ENCODE results near the gene ZP4. TPM values are rescaled to one million over a fixed set of nuclear protein-coding genes. Genes with fewer than 3 reads are reported as not detected.

ZP4 gene
- total and polyA plus RNA-seq, 2 of the 13 experiments (the other 11 are each of a cell fraction or from before 2014, with no cell fraction given): not detected

DNA sequence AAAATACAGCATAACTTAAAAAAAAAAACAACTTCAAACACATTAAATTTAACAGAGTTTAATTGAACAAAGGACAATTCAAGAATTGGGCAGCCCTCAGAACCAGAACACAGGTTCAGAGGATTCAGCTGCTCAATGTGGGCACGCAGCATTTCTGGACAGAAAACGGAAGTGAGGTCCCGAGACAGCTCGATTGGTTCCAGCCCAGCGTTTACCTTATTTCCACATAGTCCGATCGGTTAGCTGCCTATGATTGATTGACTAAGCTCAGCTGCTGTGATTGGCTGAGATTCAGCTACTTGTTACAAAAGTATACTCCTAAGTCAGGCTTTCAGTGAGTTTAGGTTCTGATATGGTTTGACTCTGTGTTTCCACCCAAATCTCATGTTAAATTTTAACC lies 33.3 kb downstream of the ZP4 start:
- ChIA-PET CTCF (ENCODE audit: low intra/inter-chr PET ratio, low total read pairs) (no interaction called here), POLR2A (no interaction called here)
- Histone ChIP-seq H3K9ac (ENCODE audit: insufficient read depth, low read depth, low read length) (no peak overlapping the region), H3K4me3 (replicated peaks in 1 of 3; ENCODE audit: insufficient read depth in 1 of 3, low read depth in 2 of 3, low read length in 3 of 3) (no peak overlapping the region), H4K20me1 (ENCODE audit: insufficient read depth, low read length) (no peaks in the 10 kb centered on the region), H3K27ac (ENCODE audit: extremely low read length, insufficient read depth, low read length) (no peak overlapping the region), H3K4me2 (ENCODE audit: low read depth, low read length) (no peak overlapping the region), H2AFZ (ENCODE audit: low read length) (no peak overlapping the region), H3K4me1 (ENCODE audit: insufficient read depth, low read length) (no peaks in the 10 kb centered on the region), H3K9me3 (ENCODE audit: low read length) (0 out of 2 replicates have a peak, but pooled peaks cover 4% of the 10 kb centered on the region), H3K36me3 (replicated peaks in 1 of 2; ENCODE audit: control insufficient read depth in 1 of 2, insufficient read depth in 2 of 2, low read length in 2 of 2) (no peaks in the 10 kb centered on the region), H3K27me3 (ENCODE audit: control insufficient read depth in 1 of 2, insufficient read depth in 2 of 2, low read length in 2 of 2) (no peaks in the 10 kb centered on the region), H3K79me2 (ENCODE audit: insufficient read depth, low read length) (no peaks in the 10 kb centered on the region)
- no peak for TF ChIP-seq SP1 (IDR thresholded peaks at IDR 0.05)
- no peak for TF ChIP-seq SP1 (CRISPR knock-in tag; IDR thresholded peaks at IDR 0.05)
- TF ChIP-seq CENPT (CRISPR knock-in tag; IDR thresholded peaks at IDR 0.05; ENCODE audit: low read depth): no peak
- TF ChIP-seq AGO1 (IDR thresholded peaks at IDR 0.05; ENCODE audit: low read depth, low read length, poor library complexity, severe bottlenecking): no peak
- TF ChIP-seq RAD21 (CRISPR knock-in tag; IDR thresholded peaks at IDR 0.05): no peak
- TF ChIP-seq SRSF9 (IDR thresholded peaks at IDR 0.05; ENCODE audit: borderline replicate concordance, insufficient read depth, low read depth, low read length, poor library complexity, severe bottlenecking): no peak
- TF ChIP-seq RORA (CRISPR knock-in tag; IDR thresholded peaks at IDR 0.05): no peak
- TF ChIP-seq MIXL1 (CRISPR knock-in tag; IDR thresholded peaks at IDR 0.05): no peak
- 45% methylated on average over 6 of the region's 7 CpGs for WGBS (ENCODE audit: low lambda C conversion rate)
- DNase-seq (ENCODE audit: low spot score) (no peak), ATAC-seq (no peak), FAIRE-seq (no peak)
- no TSS peak for BruUV-seq (replicated peaks)
- in situ Hi-C loops (cut with HindIII; ENCODE audit: extremely low pct_ligation_motif_present, low pct_unique_long_range_greater_than_20kb): no loop called here
- intact Hi-C loops (cut with micrococcal nuclease; ENCODE audit: unreplicated experiment): no loop called here

DNA sequence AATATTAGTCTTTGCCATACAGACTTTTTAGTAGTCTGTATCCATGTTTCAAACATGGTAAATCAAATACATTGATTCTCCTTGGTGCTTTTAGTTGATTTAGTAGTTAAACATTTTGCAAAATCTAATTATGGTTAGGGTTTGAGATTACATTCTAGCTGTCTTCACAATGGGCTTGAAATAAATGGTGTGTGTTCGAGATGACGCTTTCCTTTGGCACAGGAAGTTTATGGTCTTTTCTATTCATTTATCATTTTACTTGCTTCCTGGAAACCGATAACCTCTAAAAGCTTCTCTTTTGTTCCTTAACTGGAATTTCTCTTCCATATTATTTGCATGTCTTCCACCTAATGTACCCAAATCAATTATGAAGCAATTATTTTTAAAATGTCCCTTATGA lies 38.4 kb downstream of the ZP4 start:
- CTCF ChIA-PET (ENCODE audit: low intra/inter-chr PET ratio, low total read pairs): no interaction called here
- FAIRE-seq (no peak), ATAC-seq (no peak)
- TF ChIP-seq, protein P1, sequence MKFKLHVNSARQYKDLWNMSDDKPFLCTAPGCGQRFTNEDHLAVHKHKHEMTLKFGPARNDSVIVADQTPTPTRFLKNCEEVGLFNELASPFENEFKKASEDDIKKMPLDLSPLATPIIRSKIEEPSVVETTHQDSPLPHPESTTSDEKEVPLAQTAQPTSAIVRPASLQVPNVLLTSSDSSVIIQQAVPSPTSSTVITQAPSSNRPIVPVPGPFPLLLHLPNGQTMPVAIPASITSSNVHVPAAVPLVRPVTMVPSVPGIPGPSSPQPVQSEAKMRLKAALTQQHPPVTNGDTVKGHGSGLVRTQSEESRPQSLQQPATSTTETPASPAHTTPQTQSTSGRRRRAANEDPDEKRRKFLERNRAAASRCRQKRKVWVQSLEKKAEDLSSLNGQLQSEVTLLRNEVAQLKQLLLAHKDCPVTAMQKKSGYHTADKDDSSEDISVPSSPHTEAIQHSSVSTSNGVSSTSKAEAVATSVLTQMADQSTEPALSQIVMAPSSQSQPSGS (CRISPR knock-in tag; IDR thresholded peaks at IDR 0.05): no peak
- TF ChIP-seq ZNF776 (CRISPR knock-in tag; IDR thresholded peaks at IDR 0.05) (no peak), SUZ12 (IDR thresholded peaks at IDR 0.05; ENCODE audit: low read depth, low read length) (no peak), ZSCAN29 (CRISPR knock-in tag; conservative IDR thresholded peaks at IDR 0.05) (no peak), TRIM24 (CRISPR knock-in tag; IDR thresholded peaks at IDR 0.05) (no peak), ARNTL (CRISPR knock-in tag; IDR thresholded peaks at IDR 0.05) (no peak), JDP2 (CRISPR knock-in tag; IDR thresholded peaks at IDR 0.05; ENCODE audit: borderline replicate concordance) (no peak), ZNF24 (IDR thresholded peaks at IDR 0.05) (no peak), ZZZ3 (CRISPR knock-in tag; IDR thresholded peaks at IDR 0.05; ENCODE audit: borderline replicate concordance) (no peak), ZNF30 (CRISPR knock-in tag; IDR thresholded peaks at IDR 0.05) (no peak), ZBTB8A (CRISPR knock-in tag; IDR thresholded peaks at IDR 0.05; ENCODE audit: borderline replicate concordance, low read depth) (no peak)
- TF ChIP-seq, protein P2, sequence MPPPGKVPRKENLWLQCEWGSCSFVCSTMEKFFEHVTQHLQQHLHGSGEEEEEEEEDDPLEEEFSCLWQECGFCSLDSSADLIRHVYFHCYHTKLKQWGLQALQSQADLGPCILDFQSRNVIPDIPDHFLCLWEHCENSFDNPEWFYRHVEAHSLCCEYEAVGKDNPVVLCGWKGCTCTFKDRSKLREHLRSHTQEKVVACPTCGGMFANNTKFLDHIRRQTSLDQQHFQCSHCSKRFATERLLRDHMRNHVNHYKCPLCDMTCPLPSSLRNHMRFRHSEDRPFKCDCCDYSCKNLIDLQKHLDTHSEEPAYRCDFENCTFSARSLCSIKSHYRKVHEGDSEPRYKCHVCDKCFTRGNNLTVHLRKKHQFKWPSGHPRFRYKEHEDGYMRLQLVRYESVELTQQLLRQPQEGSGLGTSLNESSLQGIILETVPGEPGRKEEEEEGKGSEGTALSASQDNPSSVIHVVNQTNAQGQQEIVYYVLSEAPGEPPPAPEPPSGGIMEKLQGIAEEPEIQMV (CRISPR knock-in tag; IDR thresholded peaks at IDR 0.05; ENCODE audit: low read depth): no peak

More for the DNA sequence above, 38.4 kb downstream of the ZP4 start:
- Histone ChIP-seq H3K4me3 (replicated peaks in 1 of 3; ENCODE audit: insufficient read depth in 1 of 3, low read depth in 2 of 3, low read length in 3 of 3) (no peak overlapping the region), H2AFZ (ENCODE audit: low read length) (no peak overlapping the region), H3K9me3 (ENCODE audit: low read length) (0 out of 2 replicates have a peak, but pooled peaks cover 4% of the 10 kb centered on the region), H3K79me2 (ENCODE audit: insufficient read depth, low read length) (no peaks in the 10 kb centered on the region), H3K4me1 (ENCODE audit: insufficient read depth, low read length) (no peaks in the 10 kb centered on the region), H3K36me3 (replicated peaks in 1 of 2; ENCODE audit: control insufficient read depth in 1 of 2, insufficient read depth in 2 of 2, low read length in 2 of 2) (no peaks in the 10 kb centered on the region), H4K20me1 (ENCODE audit: insufficient read depth, low read length) (no peaks in the 10 kb centered on the region), H3K4me2 (ENCODE audit: low read depth, low read length) (no peak overlapping the region), H3K9ac (ENCODE audit: insufficient read depth, low read depth, low read length) (no peak overlapping the region), H3K27ac (ENCODE audit: extremely low read length, insufficient read depth, low read length) (no peak overlapping the region), H3K27me3 (ENCODE audit: control insufficient read depth in 1 of 2, insufficient read depth in 2 of 2, low read length in 2 of 2) (no peaks in the 10 kb centered on the region)
- 27% methylated on average over 3 of the region's 3 CpGs for WGBS (ENCODE audit: low lambda C conversion rate)
- in situ Hi-C loops (cut with HindIII; ENCODE audit: extremely low pct_ligation_motif_present, low pct_unique_long_range_greater_than_20kb) (no loop called here), intact Hi-C loops (cut with micrococcal nuclease; ENCODE audit: unreplicated experiment) (no loop called here)
- BruUV-seq (replicated peaks): no TSS peak
- no peak for DNase-seq (ENCODE audit: low spot score)
- POLR2A ChIA-PET: no interaction called here

Measured in HepG2 (cell line).